ENCODE data around the gene GALR2. TPM values are rescaled to one million over a fixed set of nuclear protein-coding genes. Genes with fewer than 3 reads are reported as not detected.

GALR2 gene
- polyA plus RNA-seq, 3 donors from 2014 or later, result 0.18 TPM; not detected in 2

DNA sequence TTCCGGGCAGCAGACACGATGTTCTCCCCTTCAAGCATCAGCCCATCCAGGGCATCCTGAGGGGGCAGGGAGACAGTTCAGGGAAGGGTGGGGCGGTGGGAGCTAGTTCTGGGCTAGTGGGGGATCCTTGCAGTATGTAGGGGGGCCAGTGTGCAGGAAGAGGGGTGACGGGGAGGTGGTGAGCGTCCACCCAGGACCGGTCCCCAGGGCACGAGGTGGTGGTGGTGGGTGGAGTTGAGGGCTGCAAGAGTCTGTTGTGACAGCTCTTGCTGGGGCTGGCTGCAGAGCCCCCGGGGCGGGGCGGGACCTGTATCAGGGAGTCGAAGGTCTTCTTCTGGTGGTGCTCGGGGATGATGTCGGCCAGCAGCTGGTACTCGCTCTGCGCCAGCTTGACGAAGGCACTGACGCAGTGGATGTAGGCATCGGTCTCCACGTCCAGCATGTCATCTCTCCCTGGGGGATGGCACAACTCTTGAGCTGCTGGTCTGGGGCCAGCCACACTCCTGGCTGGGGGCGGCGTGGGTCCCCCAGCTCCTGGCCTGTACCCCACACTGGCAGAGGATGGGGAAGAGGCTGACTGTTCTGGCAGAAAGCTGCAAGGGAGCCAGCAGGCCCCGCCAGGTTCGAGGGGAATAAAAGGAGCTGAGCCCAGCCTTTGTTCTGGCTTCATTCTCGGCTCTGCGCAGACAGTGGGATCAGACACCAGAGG is 14.4 kb downstream of the GALR2 start:
- peaks cover 0 to 2% (median 0%) of the 10 kb centered on the region in 3 donors for H3K27me3 Mint-ChIP-seq (ENCODE audit: low read depth in 3 of 3)
- no peak overlapping the region for H3K27ac Mint-ChIP-seq
- peaks cover 0 to 17% (median 7%) of the 10 kb centered on the region in 3 donors for H3K36me3 Mint-ChIP-seq
- no peaks in the 10 kb centered on the region for H3K4me1 Mint-ChIP-seq
- H3K9me3 Mint-ChIP-seq, result no peaks in the 10 kb centered on the region
- DNase-seq, result no peak
- H3K4me3 Mint-ChIP-seq, result no peak overlapping the region

DNA sequence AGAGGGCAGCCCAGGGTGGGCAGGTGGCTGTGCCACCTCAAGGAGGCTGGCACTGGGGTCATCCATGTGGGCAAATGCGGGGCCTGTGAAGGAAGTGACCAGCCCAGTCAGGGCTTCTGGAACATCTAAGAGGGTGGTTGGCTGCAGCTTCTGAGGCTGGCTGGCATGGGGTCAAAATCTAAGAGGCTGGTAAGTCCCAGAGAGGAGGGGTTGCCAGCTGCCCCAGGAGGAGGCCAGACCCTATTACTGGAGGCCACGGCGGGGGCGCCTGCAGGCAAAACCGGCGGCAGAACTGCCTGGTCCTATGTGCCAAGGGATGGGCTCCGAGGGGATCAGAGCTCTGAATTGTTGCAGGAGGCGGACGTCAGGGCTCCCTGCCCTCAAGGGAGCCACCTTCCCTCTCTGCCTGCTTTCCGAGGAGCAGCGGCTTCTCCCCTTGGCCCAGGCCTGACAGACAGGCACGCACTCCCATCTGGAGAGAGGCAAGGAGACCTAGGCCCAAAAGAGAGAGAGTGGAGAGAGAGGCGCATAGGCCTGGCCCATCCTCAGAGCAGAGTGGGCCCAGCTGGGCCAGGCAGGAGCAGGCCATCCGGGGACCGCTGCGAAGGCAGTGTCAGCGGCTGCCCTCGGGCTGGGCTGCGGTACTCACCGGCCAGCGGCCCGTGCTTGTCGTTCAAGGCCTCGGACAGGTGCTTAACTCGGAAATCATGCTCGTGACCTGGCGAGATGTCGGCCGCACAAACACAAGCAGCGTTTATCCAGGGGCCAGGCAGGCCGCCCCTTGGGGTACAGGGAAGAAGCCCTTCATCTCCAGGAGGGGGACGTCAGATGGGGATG is 15.3 kb downstream of the GALR2 start:
- DNase-seq, result no peak
- Mint-ChIP-seq H3K36me3 (peaks cover 0 to 14% (median 0%) of the 10 kb centered on the region in 3 donors), H3K4me1 (no peaks in the 10 kb centered on the region), H3K4me3 (no peak overlapping the region), H3K27me3 (ENCODE audit: low read depth in 3 of 3) (peaks cover 0 to 2% (median 0%) of the 10 kb centered on the region in 3 donors), H3K9me3 (no peaks in the 10 kb centered on the region), H3K27ac (no peak overlapping the region)

DNA sequence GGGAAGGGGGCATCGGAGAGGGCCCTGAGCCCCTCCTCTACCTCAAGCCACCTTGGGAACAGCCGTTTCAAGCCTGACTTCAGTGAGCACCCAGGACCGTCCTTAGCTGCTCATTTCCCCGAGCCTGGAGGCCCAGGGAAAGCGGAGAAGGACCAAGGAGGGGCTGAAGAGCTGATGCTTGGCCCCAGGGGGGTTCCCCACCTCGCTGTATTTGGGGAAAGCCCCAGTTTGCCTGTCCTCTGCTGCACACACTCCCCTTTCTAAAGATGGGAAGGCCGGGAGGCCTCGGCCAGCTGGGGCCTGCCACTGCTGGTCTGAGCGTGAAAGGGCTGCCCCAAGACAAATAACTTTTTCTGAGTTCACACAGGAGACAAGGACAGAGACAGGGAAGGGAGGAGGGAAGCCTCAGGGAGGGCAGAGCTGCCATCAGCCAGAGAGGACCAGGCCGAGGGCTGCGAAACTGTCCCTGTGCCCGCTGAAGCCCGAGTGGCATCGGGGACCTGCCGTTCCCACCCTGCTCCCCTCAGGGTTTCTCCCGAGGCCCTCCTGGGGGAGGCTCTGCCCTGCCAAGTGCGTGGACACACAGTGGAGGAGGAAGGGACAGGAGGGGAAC is 16.0 kb downstream of the GALR2 start:
- Mint-ChIP-seq H3K4me3 (no peak overlapping the region), H3K27me3 (ENCODE audit: low read depth in 3 of 3) (peaks cover 0 to 2% (median 0%) of the 10 kb centered on the region in 3 donors), H3K4me1 (no peaks in the 10 kb centered on the region), H3K36me3 (peaks cover under 1 to 11% (median 2%) of the 10 kb centered on the region in 3 donors), H3K27ac (no peak overlapping the region), H3K9me3 (no peaks in the 10 kb centered on the region)
- no peak for DNase-seq

GRCh38 chr17:76091526-76092286 is 17.1 kb downstream of the GALR2 start:
- no peak for DNase-seq
- peaks cover 5 to 16% (median 6%) of the 10 kb centered on the region in 3 donors for H3K36me3 Mint-ChIP-seq
- peak overlapping the region in 2 of 5 donors; percentile 29 to 40 for H3K4me3 Mint-ChIP-seq
- peak overlapping the region in 3 of 6 donors; percentile 43 to 69 (median 56) for H3K27ac Mint-ChIP-seq
- H3K4me1 Mint-ChIP-seq, result no peaks in the 10 kb centered on the region
- H3K27me3 Mint-ChIP-seq (ENCODE audit: low read depth in 3 of 3), result peaks cover 0 to 2% (median 0%) of the 10 kb centered on the region in 3 donors
- no peaks in the 10 kb centered on the region for H3K9me3 Mint-ChIP-seq

DNA sequence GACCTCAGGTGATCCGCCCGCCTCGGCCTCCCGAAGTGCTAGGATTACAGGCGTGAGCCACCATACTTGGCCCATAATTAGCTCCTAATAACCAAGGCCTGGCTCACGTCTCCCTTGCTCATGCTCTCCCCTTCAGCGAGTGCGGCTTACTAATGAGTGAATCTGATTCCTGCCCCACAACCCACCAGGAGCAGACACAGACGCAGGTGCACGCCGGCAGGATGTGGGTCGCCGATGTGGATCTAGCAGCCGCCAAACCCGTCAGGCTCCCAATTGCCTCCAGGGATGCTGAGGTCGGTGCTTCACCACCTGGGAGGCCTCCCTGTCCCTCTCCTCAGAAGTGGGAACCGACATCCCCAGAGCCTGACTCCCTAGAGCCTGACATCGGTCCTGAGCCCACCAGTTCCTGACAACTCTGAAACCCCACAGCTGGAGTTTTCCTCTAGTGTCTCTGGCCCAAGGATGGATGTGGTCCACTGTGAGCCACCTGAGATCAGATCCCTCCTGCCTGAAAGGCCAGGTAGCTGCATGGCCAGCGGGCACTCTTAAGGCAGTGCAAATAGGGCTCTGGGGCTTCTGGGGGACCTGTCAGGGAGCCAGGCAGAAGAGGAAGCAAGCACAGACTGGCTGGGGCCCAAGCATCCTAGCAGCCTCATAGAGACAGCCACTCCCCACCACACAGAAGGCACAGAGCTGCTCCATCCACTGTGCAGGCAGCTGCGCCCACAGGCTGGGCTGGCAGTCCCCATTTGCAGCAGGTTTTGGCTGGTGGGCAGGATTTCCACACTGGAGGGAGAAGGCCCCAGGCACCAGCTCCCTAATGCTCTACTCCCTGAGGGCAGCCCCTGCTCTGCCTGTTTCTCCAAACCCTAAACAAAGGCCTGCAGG is 18.2 kb downstream of the GALR2 start:
- Mint-ChIP-seq H3K4me1 (no peaks in the 10 kb centered on the region), H3K4me3 (no peak overlapping the region), H3K27me3 (ENCODE audit: low read depth in 3 of 3) (peaks cover 0 to 2% (median 0%) of the 10 kb centered on the region in 3 donors), H3K9me3 (no peaks in the 10 kb centered on the region), H3K36me3 (peaks cover 5 to 23% (median 9%) of the 10 kb centered on the region in 3 donors), H3K27ac (no peak overlapping the region)
- no peak for DNase-seq

- Mint-ChIP-seq H3K27ac (peak overlapping the region in 1 of 6 donors; percentile 5), H3K27me3 (ENCODE audit: low read depth in 3 of 3) (peaks cover 0 to 2% (median 0%) of the 10 kb centered on the region in 3 donors), H3K4me1 (no peaks in the 10 kb centered on the region), H3K4me3 (no peak overlapping the region), H3K36me3 (peaks cover 8 to 26% (median 9%) of the 10 kb centered on the region in 3 donors), H3K9me3 (no peaks in the 10 kb centered on the region)
- no peak for DNase-seq
Measured at GRCh38 chr17:76094046-76094445, 19.5 kb downstream of the GALR2 start.

- H3K27ac Mint-ChIP-seq, result no peak overlapping the region
- DNase-seq, result no peak
- H3K4me1 Mint-ChIP-seq, result no peaks in the 10 kb centered on the region
- H3K4me3 Mint-ChIP-seq, result no peak overlapping the region
- H3K36me3 Mint-ChIP-seq, result peaks cover 12 to 30% (median 17%) of the 10 kb centered on the region in 3 donors
- H3K27me3 Mint-ChIP-seq (ENCODE audit: low read depth in 3 of 3), result peaks cover 0 to 2% (median 0%) of the 10 kb centered on the region in 3 donors
- no peaks in the 10 kb centered on the region for H3K9me3 Mint-ChIP-seq
Measured at GRCh38 chr17:76095943-76096342, 21.4 kb downstream of the GALR2 start.

DNA sequence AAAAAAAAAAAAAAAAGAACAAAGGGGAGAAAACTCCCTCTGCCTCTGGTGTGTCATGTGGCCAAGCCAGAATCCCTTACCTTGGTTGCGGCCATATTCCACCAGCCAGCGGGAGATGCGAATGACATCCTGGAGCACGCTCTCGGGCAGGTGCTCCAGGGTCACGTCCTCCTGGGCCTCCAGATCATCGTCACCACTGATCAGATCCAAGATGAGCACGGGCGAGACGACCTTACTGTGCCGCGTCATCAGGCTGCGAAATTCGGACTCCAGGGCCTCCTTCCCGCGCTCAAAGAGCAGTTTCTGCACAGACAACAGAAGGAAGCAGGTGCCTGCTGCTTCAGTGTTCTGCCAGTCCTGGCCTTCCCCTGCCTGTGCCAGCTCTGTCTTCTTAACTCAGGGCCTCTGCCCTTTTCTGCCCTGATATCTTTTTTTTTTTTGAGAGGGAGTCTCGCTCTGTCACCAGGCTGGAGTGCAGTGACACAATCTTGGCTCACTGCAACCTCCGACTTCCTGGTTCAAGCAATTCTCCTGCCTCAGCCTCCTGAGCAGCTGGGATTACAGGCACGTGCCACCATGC is 23.2 kb downstream of the GALR2 start:
- Mint-ChIP-seq H3K27me3 (ENCODE audit: low read depth in 3 of 3) (peaks cover 0 to 2% (median 0%) of the 10 kb centered on the region in 3 donors), H3K27ac (no peak overlapping the region), H3K9me3 (no peaks in the 10 kb centered on the region), H3K4me1 (peaks cover 7 to 12% of the 10 kb centered on the region in 2 donors), H3K36me3 (peaks cover 12 to 32% (median 17%) of the 10 kb centered on the region in 3 donors), H3K4me3 (no peak overlapping the region)
- no peak for DNase-seq

DNA sequence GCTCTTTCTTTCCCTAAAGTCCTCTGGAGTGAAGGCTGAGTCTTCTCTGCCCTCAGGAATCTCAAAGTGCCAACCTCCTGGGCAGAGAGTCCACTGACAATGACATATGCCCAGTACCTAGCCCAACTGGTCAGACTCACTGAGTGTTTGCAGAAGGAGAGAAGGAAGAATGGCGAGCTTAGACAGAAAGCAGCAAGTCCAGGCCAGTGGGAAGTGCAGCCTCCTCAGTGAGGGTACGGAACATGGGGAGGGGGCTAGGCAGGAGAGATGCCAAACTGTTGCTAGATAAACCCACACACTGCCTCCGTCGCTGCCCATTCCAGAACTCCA is 28.3 kb downstream of the GALR2 start:
- Mint-ChIP-seq H3K27me3 (ENCODE audit: low read depth in 3 of 3) (peaks cover 3 to 5% (median 4%) of the 10 kb centered on the region in 3 donors), H3K9me3 (no peaks in the 10 kb centered on the region), H3K36me3 (peaks cover 8 to 14% (median 8%) of the 10 kb centered on the region in 3 donors), H3K27ac (peak overlapping the region; percentile 84 to 98 (median 96)), H3K4me1 (peaks cover 19 to 24% of the 10 kb centered on the region in 2 donors), H3K4me3 (peak overlapping the region; percentile 89 to 97 (median 93))
- DNase-seq, result no peak

GRCh38 chr17:76103274-76104139 is 28.9 kb downstream of the GALR2 start, which contains the start of gene EXOC7:
Gene EXOC7, minus strand, starts transcription at chr17:76103787. Its CDS starts 95 bp downstream, at chr17:76103692.
- H3K36me3 Mint-ChIP-seq, result peaks cover 8 to 12% (median 8%) of the 10 kb centered on the region in 3 donors
- H3K27ac Mint-ChIP-seq, result peak within 1 kb of the TSS; percentile 84 to 98 (median 96)
- H3K4me3 Mint-ChIP-seq, result peak within 1 kb of the TSS; percentile 89 to 97 (median 93)
- peaks cover 19 to 24% of the 10 kb centered on the region in 2 donors for H3K4me1 Mint-ChIP-seq
- peak; percentile 89 to 92 (median 92) for DNase-seq
- H3K9me3 Mint-ChIP-seq, result no peaks in the 10 kb centered on the region
- H3K27me3 Mint-ChIP-seq (ENCODE audit: low read depth in 3 of 3), result peaks cover 3 to 5% (median 4%) of the 10 kb centered on the region in 3 donors

DNA sequence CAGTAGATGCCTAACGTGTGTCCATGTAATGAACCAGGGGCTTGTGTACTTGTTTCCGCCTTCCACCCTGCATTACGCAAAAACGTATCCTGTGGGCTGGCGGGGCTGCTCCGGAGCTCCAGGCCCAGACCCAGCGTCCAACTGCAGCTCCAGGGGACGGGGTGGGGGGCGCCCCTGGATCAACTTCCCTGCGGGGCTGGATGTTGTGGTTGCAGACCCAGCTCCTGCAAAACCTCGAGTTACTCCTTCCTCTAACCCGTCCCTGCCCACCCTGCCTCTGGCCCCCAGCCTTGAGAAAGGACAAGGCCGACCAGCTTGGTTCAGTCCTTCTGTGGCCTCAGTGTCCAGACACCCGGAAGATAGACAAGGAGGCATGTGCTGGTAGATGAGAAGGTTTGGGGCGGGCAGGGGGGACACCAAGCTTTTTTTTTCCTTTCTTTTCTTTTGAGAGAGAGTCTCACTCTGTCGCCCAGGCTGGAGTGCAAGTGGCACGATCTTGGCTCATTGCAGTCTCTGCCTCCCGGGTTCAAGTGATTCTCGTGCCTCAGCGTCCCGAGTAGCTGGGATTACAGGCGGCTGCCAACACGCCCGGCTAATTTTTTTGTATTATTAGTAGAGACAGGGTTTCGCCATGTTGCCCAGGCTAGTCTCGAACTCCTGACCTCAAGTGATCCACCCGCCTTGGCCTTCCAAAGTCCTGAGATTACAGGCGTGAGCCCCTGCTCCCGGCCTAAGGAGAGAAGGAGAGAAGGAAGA is 29.7 kb downstream of the GALR2 start:
- no peaks in the 10 kb centered on the region for H3K9me3 Mint-ChIP-seq
- peak overlapping the region; percentile 84 to 98 (median 96) for H3K27ac Mint-ChIP-seq
- H3K4me1 Mint-ChIP-seq, result peaks cover 19 to 24% of the 10 kb centered on the region in 2 donors
- H3K36me3 Mint-ChIP-seq, result peaks cover 4 to 12% (median 7%) of the 10 kb centered on the region in 3 donors
- peak overlapping the region; percentile 89 to 97 (median 93) for H3K4me3 Mint-ChIP-seq
- no peak for DNase-seq
- H3K27me3 Mint-ChIP-seq (ENCODE audit: low read depth in 3 of 3), result peaks cover 3 to 5% (median 4%) of the 10 kb centered on the region in 3 donors
